RWPE2 (cell line): ENCODE data around the gene PRSS21.

ENCODE experiments used
- ATAC-seq: fragments of 200-7000 bp; cut with Tn5 transposase; 3 replicates; pipeline ENCODE4 v1.9.1; 2021; ENCODE audit warnings: low read depth
- DNase-seq: peaks from one replicate; pipeline ENCODE4 v3.0.0-alpha.2; 2020; ENCODE audit warnings: low spot score
- H3K27ac ChIP-seq: fragments of 450-650 bp; 2 replicates; pipeline ENCODE4 v1.5.1; 2017; ENCODE audit warnings: mild to moderate bottlenecking; ENCODE audit not compliant: poor library complexity, severe bottlenecking
- H3K27me3 ChIP-seq: fragments of 250-450 bp; sonication (Bioruptor Pico); 2 replicates; pipeline ENCODE4 v1.5.1; 2021; ENCODE audit warnings: mild to moderate bottlenecking, moderate library complexity; ENCODE audit not compliant: insufficient read depth, poor library complexity, severe bottlenecking
- H3K36me3 ChIP-seq: fragments of 250-450 bp; sonication (Bioruptor Pico); 2 replicates; pipeline ENCODE4 v1.5.1; 2020; ENCODE audit warnings: low read depth, mild to moderate bottlenecking, moderate library complexity
- H3K4me1 ChIP-seq: fragments of 250-450 bp; sonication (Bioruptor Pico); 2 replicates; pipeline ENCODE4 v1.5.1; 2021; ENCODE audit warnings: mild to moderate bottlenecking, moderate library complexity; ENCODE audit not compliant: insufficient read depth, poor library complexity, severe bottlenecking
- H3K4me3 ChIP-seq: fragments of 250-450 bp; sonication (Bioruptor Pico); 2 replicates; pipeline ENCODE4 v1.5.1; 2021; ENCODE audit warnings: mild to moderate bottlenecking, moderate library complexity; ENCODE audit not compliant: severe bottlenecking
- H3K9me3 ChIP-seq: fragments of 250-450 bp; sonication (Bioruptor Pico); 2 replicates; pipeline ENCODE4 v1.5.1; 2021; ENCODE audit warnings: mild to moderate bottlenecking, moderate library complexity; ENCODE audit not compliant: severe bottlenecking
- CTCF ChIP-seq: fragments of 450-650 bp; IDR thresholded peaks from one replicate; pipeline ENCODE4 v1.5.1; 2017; ENCODE audit warnings: mild to moderate bottlenecking, moderate library complexity; ENCODE audit not compliant: poor library complexity, severe bottlenecking

Gene PRSS21

GRCh38 chr16:2842340-2843000, 25.4 kb downstream of the PRSS21 start:
- DNase-seq = peak; percentile 59

DNA sequence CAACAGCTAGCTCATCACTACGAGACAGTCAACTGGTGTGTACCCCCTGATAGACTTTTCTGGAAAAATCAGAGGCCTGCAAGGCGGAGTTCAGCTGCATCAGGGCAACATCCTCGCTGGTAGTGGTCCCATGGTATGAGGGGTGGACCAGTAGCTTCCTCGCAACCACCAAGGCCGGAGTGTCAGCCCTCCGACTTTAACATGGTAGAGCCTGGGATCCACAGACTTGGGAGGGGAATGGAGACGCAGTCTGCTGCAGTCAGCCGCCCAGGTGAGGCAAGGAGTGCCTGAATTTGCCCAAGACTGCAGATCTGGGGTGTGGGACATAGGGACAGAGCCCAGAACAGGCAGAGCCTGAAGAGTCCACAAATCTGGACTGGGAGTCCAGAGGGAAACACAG, 26.5 kb downstream of the PRSS21 start:
- no peak overlapping the region for H3K4me3 ChIP-seq
- no peaks in the 10 kb centered on the region for H3K27me3 ChIP-seq
- no peaks in the 10 kb centered on the region for H3K9me3 ChIP-seq
- no peak for ATAC-seq
- no peak overlapping the region for H3K27ac ChIP-seq
- TF ChIP-seq CTCF = no peak
- DNase-seq = no peak
- no peaks in the 10 kb centered on the region for H3K36me3 ChIP-seq
- peaks cover 17% of the 10 kb centered on the region for H3K4me1 ChIP-seq

More at GRCh38 chr16:2842340-2843000, 25.4 kb downstream of the PRSS21 start:
- Histone ChIP-seq H3K4me3 (no peak overlapping the region), H3K4me1 (peaks cover 16% of the 10 kb centered on the region), H3K27me3 (no peaks in the 10 kb centered on the region), H3K27ac (no peak overlapping the region), H3K36me3 (no peaks in the 10 kb centered on the region), H3K9me3 (no peaks in the 10 kb centered on the region)
- ATAC-seq = no peak
- peak; percentile 37 for TF ChIP-seq CTCF

- H3K4me1 ChIP-seq = peaks cover 17% of the 10 kb centered on the region
- no peaks in the 10 kb centered on the region for H3K9me3 ChIP-seq
- TF ChIP-seq CTCF = no peak
- H3K27me3 ChIP-seq = no peaks in the 10 kb centered on the region
- H3K27ac ChIP-seq = no peak overlapping the region
- H3K36me3 ChIP-seq = no peaks in the 10 kb centered on the region
- ATAC-seq (no peak), DNase-seq (no peak)
- no peak overlapping the region for H3K4me3 ChIP-seq
Observed at GRCh38 chr16:2845116-2845515, 28.1 kb downstream of the PRSS21 start.

GRCh38 chr16:2846511-2847310, 29.7 kb downstream of the PRSS21 start:
- H3K4me3 ChIP-seq = no peak overlapping the region
- ATAC-seq (peak; percentile 93), DNase-seq (no peak)
- no peaks in the 10 kb centered on the region for H3K36me3 ChIP-seq
- peak overlapping the region; percentile 74 for H3K27ac ChIP-seq
- TF ChIP-seq CTCF = no peak
- H3K27me3 ChIP-seq = no peaks in the 10 kb centered on the region
- no peaks in the 10 kb centered on the region for H3K9me3 ChIP-seq
- H3K4me1 ChIP-seq = peaks cover 17% of the 10 kb centered on the region
